Measurements from ENCODE around the gene ZMYND10. TPM values are rescaled to one million over a fixed set of nuclear protein-coding genes. Genes with fewer than 3 reads are reported as not detected.

ZMYND10 gene
- total RNA-seq, 1 donor from 2014 or later, result 0.92 TPM

DNA sequence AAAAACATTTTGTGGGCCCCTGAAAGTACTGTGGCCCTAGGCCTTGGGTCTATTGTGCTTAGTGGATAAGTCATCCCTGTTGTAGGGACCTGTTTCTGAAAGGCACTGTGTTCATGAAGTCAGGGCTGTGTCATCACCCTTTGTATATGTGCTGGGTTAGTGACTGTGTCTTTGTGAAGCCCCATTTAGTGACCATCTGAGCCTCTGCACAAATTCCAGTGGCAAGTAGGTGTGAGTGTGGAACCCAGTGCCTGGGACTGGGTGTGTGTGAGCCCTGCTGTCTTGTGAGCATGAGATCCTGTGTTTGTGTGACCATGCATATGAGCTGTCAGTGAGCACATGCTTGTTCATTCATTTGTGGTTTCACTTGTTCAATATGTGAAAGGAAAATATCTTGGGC lies 40.9 kb downstream of the ZMYND10 start:
- no peak for TF ChIP-seq CTCF (conservative IDR thresholded peaks at IDR 0.05; ENCODE audit: low read depth, low read length)
- no peak for DNase-seq (ENCODE audit: low read depth)
- H3K4me3 ChIP-seq (ENCODE audit: low read depth, low read length), result no peak overlapping the region

DNA sequence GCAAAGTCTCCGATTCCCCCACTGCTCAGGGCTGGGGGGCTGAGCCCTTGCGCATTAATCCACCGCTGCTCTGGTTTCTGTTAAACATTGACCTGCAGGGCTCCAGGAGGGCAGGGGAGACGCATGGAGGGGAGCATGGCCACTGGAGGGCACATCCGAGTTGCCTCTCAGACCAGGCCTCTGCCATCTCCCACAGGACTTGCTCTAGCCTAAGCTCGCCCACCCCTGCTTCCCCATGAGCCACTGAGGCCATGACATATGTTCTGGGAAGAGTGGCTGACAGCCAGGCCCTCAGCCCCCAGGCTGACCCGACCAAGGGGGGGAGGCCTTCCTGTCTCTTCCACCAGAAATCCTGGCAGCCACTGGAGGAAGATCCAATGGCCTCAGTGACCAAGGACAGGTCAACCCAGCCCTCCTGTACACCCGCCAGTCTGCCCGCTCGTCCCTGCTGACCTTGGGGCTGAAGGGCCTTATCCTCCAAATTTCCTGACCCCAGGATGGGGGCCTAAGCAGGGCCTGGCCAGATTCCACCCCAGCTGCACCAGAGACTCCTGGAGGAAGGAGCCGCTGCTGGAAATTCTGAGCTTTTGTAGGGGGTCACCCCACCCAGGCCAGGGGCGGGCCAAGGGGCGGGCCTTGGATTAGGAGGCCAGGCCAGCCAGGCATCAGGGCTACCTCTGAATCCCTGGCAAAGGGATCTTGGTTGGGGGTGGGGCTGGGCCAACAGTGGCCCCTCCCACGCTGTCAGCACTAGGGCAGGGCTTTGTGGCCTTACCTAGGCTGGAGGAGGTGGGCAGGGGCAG lies 42.3 kb downstream of the ZMYND10 start, which contains the start of gene HYAL1:
HYAL1 (minus strand) TSS at position 562 of the 803 bp plus-strand sequence. CDS start 618 bp downstream, outside the sequence.
- peak; percentile 56 for TF ChIP-seq CTCF (conservative IDR thresholded peaks at IDR 0.05; ENCODE audit: low read depth, low read length)
- no peak for DNase-seq (ENCODE audit: low read depth)
- H3K4me3 ChIP-seq (ENCODE audit: low read depth, low read length), result peak within 1 kb of the TSS; percentile 68

- DNase-seq (ENCODE audit: low read depth), result no peak
- peak overlapping the region; percentile 68 for H3K4me3 ChIP-seq (ENCODE audit: low read depth, low read length)
- TF ChIP-seq CTCF (conservative IDR thresholded peaks at IDR 0.05; ENCODE audit: low read depth, low read length), result no peak
These were observed 43.2 kb downstream of the ZMYND10 start for GRCh38 chr3:50302095-50303012.

- no peak overlapping the region for H3K4me3 ChIP-seq (ENCODE audit: low read depth, low read length)
- DNase-seq (ENCODE audit: low read depth), result no peak
- no peak for TF ChIP-seq CTCF (conservative IDR thresholded peaks at IDR 0.05; ENCODE audit: low read depth, low read length)
These were observed 44.8 kb downstream of the ZMYND10 start for GRCh38 chr3:50300681-50301254.

DNA sequence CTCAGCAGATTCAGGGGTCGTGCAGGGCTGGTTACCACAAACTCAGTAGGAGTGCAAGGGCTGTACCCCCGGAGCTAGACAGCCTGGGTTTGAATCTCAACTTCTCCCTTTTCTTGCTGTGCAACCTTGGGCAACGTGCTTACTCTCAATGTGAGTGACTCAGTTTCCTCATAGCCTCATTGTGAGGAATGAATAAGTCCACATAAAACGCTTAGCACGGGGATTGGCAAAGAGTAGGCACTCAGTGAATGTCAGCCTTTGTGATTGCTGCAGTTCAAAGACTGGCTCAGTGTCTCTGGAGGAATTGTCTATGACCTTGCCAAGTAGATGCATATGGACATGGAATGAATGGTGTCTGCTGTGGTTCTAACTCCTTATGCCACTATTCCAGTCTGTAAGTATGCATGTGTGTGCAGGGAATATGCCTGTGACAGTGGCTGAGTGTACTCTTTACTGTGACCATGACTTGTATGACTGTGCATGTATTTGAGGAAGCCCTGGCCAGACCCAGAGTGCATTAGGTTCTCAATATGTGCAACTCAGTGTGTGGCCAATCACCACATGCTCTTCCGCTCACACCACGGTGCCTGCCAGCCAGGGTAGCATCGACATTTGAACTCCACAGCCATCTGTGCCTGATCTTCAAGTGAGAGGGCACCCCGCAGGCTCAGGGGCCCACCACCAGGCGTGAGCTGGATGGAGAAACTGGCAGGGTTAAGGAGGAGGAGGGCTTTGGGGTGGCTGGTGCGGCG lies 45.4 kb downstream of the ZMYND10 start:
- DNase-seq (ENCODE audit: low read depth), result no peak
- peak overlapping the region; percentile 53 for H3K4me3 ChIP-seq (ENCODE audit: low read depth, low read length)
- no peak for TF ChIP-seq CTCF (conservative IDR thresholded peaks at IDR 0.05; ENCODE audit: low read depth, low read length)

DNA sequence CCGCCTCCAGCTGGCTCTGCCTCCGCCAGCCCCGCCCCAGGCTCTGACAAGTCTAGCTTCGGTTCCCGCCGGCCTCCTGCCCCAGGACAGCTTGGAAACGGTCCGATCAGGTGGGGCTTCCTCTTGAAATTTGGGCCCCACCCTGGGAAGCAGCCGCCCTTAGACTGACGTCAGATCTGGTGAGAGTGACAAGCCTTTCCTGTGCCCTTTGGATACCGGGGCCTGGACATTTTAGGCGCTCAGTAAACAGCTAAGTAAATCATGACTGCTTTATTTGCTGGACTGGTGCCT lies 45.9 kb downstream of the ZMYND10 start:
- H3K4me3 ChIP-seq (ENCODE audit: low read depth, low read length), result peak overlapping the region; percentile 53
- no peak for DNase-seq (ENCODE audit: low read depth)
- no peak for TF ChIP-seq CTCF (conservative IDR thresholded peaks at IDR 0.05; ENCODE audit: low read depth, low read length)

Measured in epithelial cell of proximal tubule (primary cell).